HepG2 (cell line): ENCODE data around the gene NIPAL3. TPM values are rescaled to one million over a fixed set of nuclear protein-coding genes. Genes with fewer than 3 reads are reported as not detected.

ENCODE experiments used
- ATAC-seq: fragments of 200-7000 bp; cut with Tn5 transposase; 3 replicates; pipeline ENCODE4 v1.9.1; 2020; ENCODE audit warnings: mild to moderate bottlenecking, moderate library complexity
- BruUV-seq: library from RNA; stranded (reverse); fragments of 400-500 nt; replicated peaks from 2 replicates; lab custom pipeline; 2021; lab: Mats Ljungman, UMichigan
- CTCF ChIA-PET: fragments of 300-600 bp; formaldehyde crosslinking; extraction: SDS; loops from one replicate; lab custom pipeline; 2021; ENCODE audit warnings: low total read pairs, inconsistent platforms, low intra/inter-chr PET ratio; lab: Yijun Ruan, JAX
- POLR2A ChIA-PET: fragments of 350-600 bp; sonication (Branson Sonifier 250); formaldehyde crosslinking; loops from one replicate; lab custom pipeline; 2020; ENCODE audit warnings: antibody characterized with exemption, inconsistent platforms; lab: Yijun Ruan, JAX
- DNase-seq: peaks from one replicate; pipeline ENCODE4 v3.0.0-alpha.2; 2015; ENCODE audit warnings: low spot score
- FAIRE-seq: peaks from 3 replicates; lab custom pipeline; 2011; peaks lifted over from hg19 to GRCh38; lab: Jason Lieb, UNC
- H2AFZ ChIP-seq: one replicate; pipeline ENCODE4 v1.6.1; 2011; ENCODE audit warnings: low read length, inconsistent platforms
- H3K27ac ChIP-seq: fragments of 300-600 bp; 3 replicates; pipeline ENCODE4 v1.8.0; 2011; ENCODE audit warnings: mixed run types, mild to moderate bottlenecking, mixed read lengths, low read length, inconsistent platforms; ENCODE audit not compliant: insufficient read depth; ENCODE audit errors: extremely low read length
- H3K27me3 ChIP-seq, 2 experiments: fragments of 200-600 bp in 1 of 2; 2 replicates in 1 of 2; 3 replicates in 1 of 2; pipeline versions ENCODE4 v1.6.0 to v1.8.0; 2011; ENCODE audit warnings: low read length in 2 of 2, mild to moderate bottlenecking in 2 of 2, moderate library complexity in 2 of 2, inconsistent platforms in 1 of 2; ENCODE audit not compliant: insufficient read depth in 2 of 2, control insufficient read depth in 1 of 2
- H3K36me3 ChIP-seq, 2 experiments: fragments of 200-600 bp in 1 of 2; replicated peaks in 1 of 2; 2 replicates in 1 of 2; 3 replicates in 1 of 2; pipeline versions ENCODE4 v1.5.1 to v1.8.0; 2011; ENCODE audit warnings: low read length in 2 of 2, inconsistent platforms in 1 of 2; ENCODE audit not compliant: insufficient read depth in 2 of 2, control insufficient read depth in 1 of 2
- H3K4me1 ChIP-seq: 2 replicates; pipeline ENCODE4 v1.5.1; 2012; ENCODE audit warnings: low read length, inconsistent platforms; ENCODE audit not compliant: insufficient read depth
- H3K4me2 ChIP-seq: 2 replicates; pipeline ENCODE4 v1.6.0; 2011; ENCODE audit warnings: low read depth, low read length, inconsistent platforms
- H3K4me3 ChIP-seq, 3 experiments: fragments of 200-600 bp in 1 of 3; sonication (generic), shearing (Covaris generic) in 1 of 3; replicated peaks in 1 of 3; 2 replicates each; pipeline ENCODE4 v1.5.1; 2011 to 2016; ENCODE audit warnings: low read length in 3 of 3, inconsistent platforms in 2 of 3, low read depth in 2 of 3, mild to moderate bottlenecking in 2 of 3, control low read depth in 1 of 3, mixed read lengths in 1 of 3; ENCODE audit not compliant: insufficient read depth in 1 of 3
- H3K79me2 ChIP-seq: one replicate; pipeline ENCODE4 v1.6.1; 2011; ENCODE audit warnings: low read length, inconsistent platforms; ENCODE audit not compliant: insufficient read depth
- H3K9ac ChIP-seq: 2 replicates; pipeline ENCODE4 v1.6.0; 2011; ENCODE audit warnings: mild to moderate bottlenecking, low read depth, low read length, inconsistent platforms; ENCODE audit not compliant: insufficient read depth
- H3K9me3 ChIP-seq: 2 replicates; pipeline ENCODE4 v1.5.1; 2012; ENCODE audit warnings: mild to moderate bottlenecking, low read length
- H4K20me1 ChIP-seq: 2 replicates; pipeline ENCODE4 v1.6.0; 2011; ENCODE audit warnings: inconsistent platforms, mild to moderate bottlenecking, low read length, moderate library complexity; ENCODE audit not compliant: insufficient read depth
- AHR ChIP-seq: IDR thresholded peaks from 2 replicates; pipeline ENCODE4 v1.6.1; 2018; ENCODE audit warnings: missing genetic modification reagents, missing compliant biosample characterization
- ATF2 ChIP-seq: sonication (generic); formaldehyde crosslinking; IDR thresholded peaks from 2 replicates; pipeline ENCODE4 v1.4.0; 2020; ENCODE audit warnings: missing genetic modification reagents
- CREBL2 ChIP-seq: sonication (generic); formaldehyde crosslinking; IDR thresholded peaks from 2 replicates; pipeline ENCODE4 v1.8.1; 2023; ENCODE audit warnings: missing genetic modification reagents, mild to moderate bottlenecking, borderline replicate concordance
- MBNL3 ChIP-seq: fragments of 250-450 bp; sonication (Bioruptor Pico); conservative IDR thresholded peaks from 2 replicates; pipeline ENCODE4 v1.8.0; 2022; ENCODE audit warnings: mild to moderate bottlenecking, inconsistent platforms
- MYPOP ChIP-seq: sonication (generic); formaldehyde crosslinking; IDR thresholded peaks from 2 replicates; pipeline ENCODE4 v1.8.1; 2023; ENCODE audit warnings: mild to moderate bottlenecking, moderate library complexity, missing genetic modification reagents
- NFRKB ChIP-seq: fragments of 450-650 bp; IDR thresholded peaks from 2 replicates; pipeline ENCODE4 v1.6.1; 2017
- PHF21A ChIP-seq: sonication (generic); formaldehyde crosslinking; IDR thresholded peaks from 2 replicates; pipeline ENCODE4 v1.5.0; 2020; ENCODE audit warnings: mild to moderate bottlenecking, missing genetic modification reagents
- RXRA ChIP-seq: sonication (generic); formaldehyde crosslinking; IDR thresholded peaks from 2 replicates; pipeline ENCODE4 v1.5.1; 2020; ENCODE audit warnings: missing genetic modification reagents
- TCF7 ChIP-seq: sonication (generic); IDR thresholded peaks from 2 replicates; pipeline ENCODE4 v1.6.1; 2016; ENCODE audit warnings: antibody characterized with exemption, low read depth
- WIZ ChIP-seq: sonication (generic); formaldehyde crosslinking; IDR thresholded peaks from 2 replicates; pipeline ENCODE4 v1.5.1; 2020; ENCODE audit warnings: mild to moderate bottlenecking, missing genetic modification reagents
- ZNF232 ChIP-seq: sonication (generic); formaldehyde crosslinking; IDR thresholded peaks from 2 replicates; pipeline ENCODE4 v1.4.0; 2020; ENCODE audit warnings: missing genetic modification reagents, borderline replicate concordance
- ZNF275 ChIP-seq: sonication (generic); formaldehyde crosslinking; IDR thresholded peaks from 2 replicates; pipeline ENCODE4 v1.8.0; 2022; ENCODE audit warnings: missing genetic modification reagents, mild to moderate bottlenecking, inconsistent platforms, borderline replicate concordance
- ZNF33A ChIP-seq: sonication (generic); formaldehyde crosslinking; IDR thresholded peaks from 2 replicates; pipeline ENCODE4 v1.5.1; 2020; ENCODE audit warnings: missing genetic modification reagents, mild to moderate bottlenecking, moderate library complexity, borderline replicate concordance
- ZNF552 ChIP-seq: sonication (generic); formaldehyde crosslinking; IDR thresholded peaks from 2 replicates; pipeline ENCODE4 v1.9.0; 2022; ENCODE audit warnings: missing genetic modification reagents, mild to moderate bottlenecking, borderline replicate concordance
- ZNF710 ChIP-seq: sonication (generic); formaldehyde crosslinking; IDR thresholded peaks from 2 replicates; pipeline ENCODE4 v1.5.0; 2020; ENCODE audit warnings: mild to moderate bottlenecking, missing genetic modification reagents, borderline replicate concordance
- WGBS: methylation state at CpG from one replicate; pipeline ENCODE4 v1.1.6; 2017; ENCODE audit warnings: low lambda C conversion rate; 5-methylcytosine and 5-hydroxymethylcytosine counted together
- in situ Hi-C: cut with HindIII; loops from 2 replicates; pipeline ENCODE4 v1.10.0; 2017; ENCODE audit warnings: low pct_unique_long_range_greater_than_20kb; ENCODE audit not compliant: extremely low pct_ligation_motif_present
- intact Hi-C: fragments of 100-400 bp; cut with micrococcal nuclease; formaldehyde crosslinking; loops from one replicate; pipeline ENCODE4 v1.10.0; 2022; ENCODE audit not compliant: unreplicated experiment
- polyA plus RNA-seq, 8 experiments: library from polyadenylated mRNA; depleted of rRNA in 3 of 8; stranded (reverse) in 7 of 8; unstranded in 1 of 8; fragments of >200 nt; fragmentation: Illumina TruSeq in 4 of 8; extraction: Trizol in 4 of 8; gene quantifications; 2 replicates each; pipeline versions ENCODE4 v1.2.1 to v1.2.3, GENCODE V29; 2011 to 2016; ENCODE audit warnings: low read depth in 4 of 8, missing spikeins in 1 of 8, mixed read lengths in 1 of 8; ENCODE audit not compliant: insufficient read depth in 1 of 8
- total RNA-seq, 5 experiments: library from RNA; depleted of rRNA; stranded (reverse); fragments of >200 nt; fragmentation: Illumina TruSeq; extraction: Trizol; gene quantifications; 2 replicates each; pipeline ENCODE4 v1.2.3, GENCODE V29; 2016; ENCODE audit warnings: low read depth in 1 of 5

Gene NIPAL3
- total and polyA plus RNA-seq, 2 of the 13 experiments (the other 11 are each of a cell fraction or from before 2014, with no cell fraction given) = 5.6 to 8.6 TPM

GRCh38 chr1:24452922-24453485 lies 37.4 kb downstream of the NIPAL3 start (continued):
- TF ChIP-seq MYPOP (CRISPR knock-in tag) (no peak), TCF7 (no peak), ATF2 (CRISPR knock-in tag) (no peak), CREBL2 (no peak), ZNF33A (no peak), PHF21A (no peak), ZNF552 (CRISPR knock-in tag) (no peak)

- no peak for FAIRE-seq
- no peak for ATAC-seq
- POLR2A ChIA-PET = no interaction called here
Observed at GRCh38 chr1:24454673-24455072, 39.1 kb downstream of the NIPAL3 start.

More at GRCh38 chr1:24454673-24455072, 39.1 kb downstream of the NIPAL3 start:
- WGBS = 85% methylated on average over 5 of the region's 5 CpGs
- Histone ChIP-seq H3K79me2 (no peaks in the 10 kb centered on the region), H3K9ac (no peak overlapping the region), H3K4me2 (no peak overlapping the region), H3K27ac (no peak overlapping the region), H3K4me1 (no peaks in the 10 kb centered on the region), H3K4me3 (no peak overlapping the region), H3K36me3 (peaks cover 0 to 10% of the 10 kb centered on the region in 2 experiments; a peak in 2 of 5 replicates), H4K20me1 (no peaks in the 10 kb centered on the region), H2AFZ (no peak overlapping the region), H3K27me3 (no peaks in the 10 kb centered on the region), H3K9me3 (no peaks in the 10 kb centered on the region)
- DNase-seq = no peak
- no TSS peak for BruUV-seq
- in situ Hi-C loops (no loop called here), intact Hi-C loops (no loop called here)
- TF ChIP-seq RXRA (CRISPR knock-in tag) = no peak
- TF ChIP-seq AHR (CRISPR knock-in tag) = no peak
- no peak for TF ChIP-seq ZNF710 (CRISPR knock-in tag)
- TF ChIP-seq MBNL3 (CRISPR knock-in tag) = no peak
- no peak for TF ChIP-seq NFRKB
- TF ChIP-seq ZNF232 (CRISPR knock-in tag) = no peak
- no peak for TF ChIP-seq ZNF275 (CRISPR knock-in tag)
- no peak for TF ChIP-seq WIZ
- CTCF ChIA-PET = no interaction called here
